Activated CD4-positive, alpha-beta T cell treated with anti-CD3 and anti-CD28 coated beads for 4 hours (primary cell): ENCODE results near the gene ANO9.

Experiments
- DNase-seq, 2 donors: peaks; one replicate each; pipeline ENCODE4 v3.0.0-alpha.2; 2020

Gene ANO9

GRCh38 chr11:380996-381395 is 60.8 kb downstream of the ANO9 start:
- DNase-seq = no peak

- no peak for DNase-seq
Measured at GRCh38 chr11:380491-380890, 61.3 kb downstream of the ANO9 start.

- DNase-seq = no peak
Measured at GRCh38 chr11:380095-380480, 61.7 kb downstream of the ANO9 start.

- no peak for DNase-seq
Measured at GRCh38 chr11:379205-380094, 62.4 kb downstream of the ANO9 start.

- no peak for DNase-seq
Measured at GRCh38 chr11:377883-378500, 63.8 kb downstream of the ANO9 start.

- no peak for DNase-seq
Measured at GRCh38 chr11:377174-377865, 64.5 kb downstream of the ANO9 start.

GRCh38 chr11:376531-377173 is 65.2 kb downstream of the ANO9 start:
- DNase-seq = no peak

GRCh38 chr11:375065-376025 is 66.5 kb downstream of the ANO9 start:
- no peak for DNase-seq

GRCh38 chr11:373716-374551 is 67.9 kb downstream of the ANO9 start:
- no peak for DNase-seq

GRCh38 chr11:372809-373715 is 68.7 kb downstream of the ANO9 start:
- DNase-seq = no peak

- DNase-seq = no peak
Measured at GRCh38 chr11:371716-372590, 69.9 kb downstream of the ANO9 start.

GRCh38 chr11:371051-371450 is 70.8 kb downstream of the ANO9 start:
- DNase-seq = no peak

GRCh38 chr11:370070-370941 is 71.5 kb downstream of the ANO9 start:
- no peak for DNase-seq

- DNase-seq = peak in 1 of 2 donors; percentile 24
Measured at GRCh38 chr11:369336-370018, 72.3 kb downstream of the ANO9 start, which contains the start of gene B4GALNT4. B4GALNT4 (plus strand) TSS chr11:369499; CDS start chr11:369804, 305 bp downstream.

GRCh38 chr11:368414-369335 is 73.1 kb downstream of the ANO9 start:
- DNase-seq = no peak

- no peak for DNase-seq
Measured at GRCh38 chr11:367956-368413, 73.8 kb downstream of the ANO9 start.
